VCaP (cell line): ENCODE measurements around the gene ARHGEF17.

Source experiments
- H3K27ac ChIP-seq: fragments of 450-650 bp; 2 replicates; pipeline ENCODE4 v1.5.1; 2017
- TF ChIP-seq, protein P1 (sequence below): fragments of 450-650 bp; conservative IDR thresholded peaks from 2 replicates; pipeline ENCODE4 v1.5.1; 2017; ENCODE audit warnings: mild to moderate bottlenecking, moderate library complexity

ARHGEF17 gene

GRCh38 chr11:73389134-73389525 is 81.1 kb downstream of the ARHGEF17 start:
- TF ChIP-seq, protein P1, sequence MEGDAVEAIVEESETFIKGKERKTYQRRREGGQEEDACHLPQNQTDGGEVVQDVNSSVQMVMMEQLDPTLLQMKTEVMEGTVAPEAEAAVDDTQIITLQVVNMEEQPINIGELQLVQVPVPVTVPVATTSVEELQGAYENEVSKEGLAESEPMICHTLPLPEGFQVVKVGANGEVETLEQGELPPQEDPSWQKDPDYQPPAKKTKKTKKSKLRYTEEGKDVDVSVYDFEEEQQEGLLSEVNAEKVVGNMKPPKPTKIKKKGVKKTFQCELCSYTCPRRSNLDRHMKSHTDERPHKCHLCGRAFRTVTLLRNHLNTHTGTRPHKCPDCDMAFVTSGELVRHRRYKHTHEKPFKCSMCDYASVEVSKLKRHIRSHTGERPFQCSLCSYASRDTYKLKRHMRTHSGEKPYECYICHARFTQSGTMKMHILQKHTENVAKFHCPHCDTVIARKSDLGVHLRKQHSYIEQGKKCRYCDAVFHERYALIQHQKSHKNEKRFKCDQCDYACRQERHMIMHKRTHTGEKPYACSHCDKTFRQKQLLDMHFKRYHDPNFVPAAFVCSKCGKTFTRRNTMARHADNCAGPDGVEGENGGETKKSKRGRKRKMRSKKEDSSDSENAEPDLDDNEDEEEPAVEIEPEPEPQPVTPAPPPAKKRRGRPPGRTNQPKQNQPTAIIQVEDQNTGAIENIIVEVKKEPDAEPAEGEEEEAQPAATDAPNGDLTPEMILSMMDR, result no peak
- H3K27ac ChIP-seq, result no peak overlapping the region

DNA sequence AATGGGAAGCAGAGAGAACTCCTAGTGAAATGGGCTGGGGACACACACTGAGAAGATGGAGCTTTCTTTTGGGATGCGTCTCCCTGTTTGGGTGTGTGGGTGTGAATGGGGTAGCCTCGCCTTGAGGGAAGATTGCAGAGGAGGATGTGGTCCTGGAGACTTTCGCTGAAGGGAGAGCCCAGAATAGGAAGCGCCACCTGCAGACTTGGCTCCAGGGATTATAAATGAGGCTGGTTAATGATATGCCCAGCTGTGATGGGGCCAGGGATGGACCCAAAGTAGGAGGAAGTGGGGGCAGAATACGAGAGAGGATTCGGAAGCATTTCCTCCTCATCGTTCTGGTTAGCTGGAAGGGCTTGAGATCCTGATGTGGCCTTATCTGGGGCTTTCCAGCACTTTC is 81.8 kb downstream of the ARHGEF17 start:
- H3K27ac ChIP-seq, result no peak overlapping the region
- TF ChIP-seq, protein P1, result no peak

DNA sequence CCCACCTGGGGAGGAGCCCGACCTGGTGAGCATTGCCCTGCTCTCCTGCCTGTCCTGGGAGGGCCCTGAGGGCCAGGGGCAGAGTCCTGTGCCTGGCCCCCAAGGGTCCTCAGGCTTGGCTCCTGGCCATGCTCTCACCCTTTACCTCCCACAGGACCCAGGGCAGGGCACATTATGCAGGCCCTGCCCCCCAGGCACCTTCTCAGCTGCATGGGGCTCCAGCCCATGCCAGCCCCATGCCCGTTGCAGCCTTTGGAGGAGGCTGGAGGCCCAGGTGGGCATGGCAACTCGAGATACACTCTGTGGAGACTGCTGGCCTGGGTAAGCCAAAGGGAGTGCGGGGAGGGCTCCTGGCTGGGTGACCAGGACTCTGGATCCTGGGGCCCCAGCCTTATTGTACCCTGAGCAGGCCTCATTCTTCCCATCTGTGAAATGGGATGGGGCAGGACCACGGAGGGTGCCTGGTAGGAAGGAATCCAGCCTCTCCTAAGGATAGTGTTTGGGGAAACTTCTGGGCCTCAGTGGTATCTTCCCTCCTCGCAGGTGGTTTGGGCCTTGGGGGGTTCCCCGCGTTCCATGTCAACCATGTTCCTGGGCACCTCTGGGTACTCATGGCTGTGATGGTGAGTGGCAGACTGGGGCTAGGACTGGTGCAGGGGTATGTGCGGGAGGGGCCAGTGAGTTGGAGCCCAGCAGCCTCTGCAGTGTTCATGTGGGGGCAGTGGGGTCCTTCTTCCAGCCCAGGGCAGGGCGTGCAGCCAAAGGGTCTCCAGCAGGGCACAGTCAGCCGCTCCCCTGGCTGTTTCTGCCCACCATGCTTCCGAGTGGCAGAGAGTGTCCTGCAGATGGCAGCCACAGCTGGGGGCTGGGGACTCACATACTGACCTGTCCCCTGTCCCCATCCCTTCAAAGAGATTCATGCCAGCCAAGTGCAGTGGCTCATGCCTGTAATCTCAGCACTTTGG is 82.8 kb downstream of the ARHGEF17 start:
- no peak overlapping the region for H3K27ac ChIP-seq
- TF ChIP-seq, protein P1, result no peak

GRCh38 chr11:73391665-73392064 is 83.6 kb downstream of the ARHGEF17 start:
- no peak overlapping the region for H3K27ac ChIP-seq
- TF ChIP-seq, protein P1, result no peak

GRCh38 chr11:73392108-73393010 is 84.3 kb downstream of the ARHGEF17 start:
- TF ChIP-seq, protein P1, result no peak
- no peak overlapping the region for H3K27ac ChIP-seq

DNA sequence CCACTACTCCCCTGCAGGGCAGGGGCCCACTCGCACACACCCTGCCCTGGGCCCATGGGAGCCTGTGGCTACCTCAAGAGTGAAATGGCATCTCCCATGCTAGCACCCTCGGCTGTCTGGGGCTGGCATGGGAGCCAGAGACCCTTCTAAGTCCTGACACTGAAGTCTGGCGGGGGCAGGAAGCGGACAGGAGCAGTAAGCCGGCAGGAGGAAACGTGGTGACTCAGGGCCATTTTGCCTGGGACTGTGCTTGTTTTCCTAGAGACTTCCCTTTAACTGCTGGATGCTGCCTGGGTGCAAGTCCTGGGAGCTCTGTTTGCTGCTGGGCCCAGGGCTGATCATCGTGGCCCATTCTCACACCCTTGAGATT is 84.9 kb downstream of the ARHGEF17 start:
- H3K27ac ChIP-seq, result no peak overlapping the region
- TF ChIP-seq, protein P1, result no peak
